DOHH2 (cell line): ENCODE data around the gene CD96.

Experiments used
- H3F3A ChIP-seq: fragments of 200-600 bp; sonication (generic), shearing (Covaris generic); 2 replicates; pipeline ENCODE4 v1.6.0; 2016; ENCODE audit warnings: antibody characterized with exemption, mild to moderate bottlenecking; ENCODE audit not compliant: control insufficient read depth, insufficient read depth
- H3K27ac ChIP-seq: fragments of 200-600 bp; sonication (generic); 2 replicates; pipeline ENCODE4 v1.5.1; 2014; ENCODE audit warnings: low read depth, mild to moderate bottlenecking, low read length, moderate library complexity
- H3K27me3 ChIP-seq: fragments of 200-600 bp; sonication (generic); 2 replicates; pipeline ENCODE4 v1.6.1; 2014; ENCODE audit warnings: mild to moderate bottlenecking, low read length, mixed read lengths; ENCODE audit not compliant: control insufficient read depth
- H3K36me3 ChIP-seq: fragments of 200-600 bp; sonication (generic); 2 replicates; pipeline ENCODE4 v1.6.1; 2014; ENCODE audit warnings: mild to moderate bottlenecking, low read length, moderate library complexity, mixed read lengths; ENCODE audit not compliant: control insufficient read depth
- H3K4me1 ChIP-seq: fragments of 200-600 bp; sonication (generic); 2 replicates; pipeline ENCODE4 v1.6.1; 2014; ENCODE audit warnings: mild to moderate bottlenecking, low read length, mixed read lengths; ENCODE audit not compliant: control insufficient read depth
- H3K4me2 ChIP-seq: fragments of 200-600 bp; sonication (generic); 2 replicates; pipeline ENCODE4 v1.6.0; 2014; ENCODE audit warnings: mild to moderate bottlenecking, low read length, moderate library complexity
- H3K4me3 ChIP-seq: fragments of 200-600 bp; sonication (generic); 2 replicates; pipeline ENCODE4 v1.5.1; 2014; ENCODE audit warnings: mild to moderate bottlenecking, low read length, mixed read lengths
- H3K79me2 ChIP-seq: fragments of 200-600 bp; sonication (generic); 2 replicates; pipeline ENCODE4 v1.6.1; 2014; ENCODE audit warnings: mild to moderate bottlenecking, low read length, mixed read lengths; ENCODE audit not compliant: control insufficient read depth
- H3K9me2 ChIP-seq: fragments of 200-600 bp; sonication (generic); replicated peaks from 2 replicates; pipeline ENCODE4 v1.6.1; 2014; ENCODE audit warnings: mild to moderate bottlenecking, low read length, mixed read lengths; ENCODE audit not compliant: control insufficient read depth
- H3K9me3 ChIP-seq: fragments of 200-600 bp; sonication (generic); 2 replicates; pipeline ENCODE4 v1.6.1; 2014; ENCODE audit warnings: antibody characterized with exemption, low read length, mixed read lengths; ENCODE audit not compliant: control insufficient read depth, insufficient read depth
- H4K20me1 ChIP-seq: fragments of 200-600 bp; sonication (generic); 2 replicates; pipeline ENCODE4 v1.6.0; 2014; ENCODE audit warnings: low read depth, mild to moderate bottlenecking, antibody characterized with exemption, low read length, moderate library complexity; ENCODE audit not compliant: control insufficient read depth, insufficient read depth
- EZH2phosphoT487 ChIP-seq: fragments of 200-600 bp; sonication (generic); IDR thresholded peaks from 2 replicates; pipeline ENCODE4 v1.6.1; 2017; ENCODE audit warnings: borderline replicate concordance, mild to moderate bottlenecking, antibody characterized with exemption, low read length, moderate library complexity, mixed read lengths
- TF ChIP-seq, protein P1 (sequence below): fragments of 200-600 bp; sonication (generic); IDR thresholded peaks from one replicate; pipeline ENCODE4 v1.5.1; 2014; ENCODE audit warnings: antibody characterized with exemption, mild to moderate bottlenecking, low read depth, low read length; ENCODE audit not compliant: poor library complexity, severe bottlenecking

The CD96 gene

GRCh38 chr3:111604119-111604518 is 62.1 kb downstream of the CD96 start:
- no peaks in the 10 kb centered on the region for H3K4me1 ChIP-seq
- no peaks in the 10 kb centered on the region for H3K36me3 ChIP-seq
- TF ChIP-seq, protein P1, sequence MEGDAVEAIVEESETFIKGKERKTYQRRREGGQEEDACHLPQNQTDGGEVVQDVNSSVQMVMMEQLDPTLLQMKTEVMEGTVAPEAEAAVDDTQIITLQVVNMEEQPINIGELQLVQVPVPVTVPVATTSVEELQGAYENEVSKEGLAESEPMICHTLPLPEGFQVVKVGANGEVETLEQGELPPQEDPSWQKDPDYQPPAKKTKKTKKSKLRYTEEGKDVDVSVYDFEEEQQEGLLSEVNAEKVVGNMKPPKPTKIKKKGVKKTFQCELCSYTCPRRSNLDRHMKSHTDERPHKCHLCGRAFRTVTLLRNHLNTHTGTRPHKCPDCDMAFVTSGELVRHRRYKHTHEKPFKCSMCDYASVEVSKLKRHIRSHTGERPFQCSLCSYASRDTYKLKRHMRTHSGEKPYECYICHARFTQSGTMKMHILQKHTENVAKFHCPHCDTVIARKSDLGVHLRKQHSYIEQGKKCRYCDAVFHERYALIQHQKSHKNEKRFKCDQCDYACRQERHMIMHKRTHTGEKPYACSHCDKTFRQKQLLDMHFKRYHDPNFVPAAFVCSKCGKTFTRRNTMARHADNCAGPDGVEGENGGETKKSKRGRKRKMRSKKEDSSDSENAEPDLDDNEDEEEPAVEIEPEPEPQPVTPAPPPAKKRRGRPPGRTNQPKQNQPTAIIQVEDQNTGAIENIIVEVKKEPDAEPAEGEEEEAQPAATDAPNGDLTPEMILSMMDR, result no peak
- no peak for TF ChIP-seq EZH2phosphoT487
- H3K4me3 ChIP-seq, result no peak overlapping the region
- no peak overlapping the region for H3K27ac ChIP-seq
- no peaks in the 10 kb centered on the region for H3F3A ChIP-seq
- peaks cover 3% of the 10 kb centered on the region; the same call in 1 of the 2 replicates for H3K27me3 ChIP-seq
- no peaks in the 10 kb centered on the region for H3K9me3 ChIP-seq
- H4K20me1 ChIP-seq, result no peaks in the 10 kb centered on the region
- no peak overlapping the region for H3K4me2 ChIP-seq
- no peaks in the 10 kb centered on the region for H3K9me2 ChIP-seq
- H3K79me2 ChIP-seq, result no peaks in the 10 kb centered on the region

DNA sequence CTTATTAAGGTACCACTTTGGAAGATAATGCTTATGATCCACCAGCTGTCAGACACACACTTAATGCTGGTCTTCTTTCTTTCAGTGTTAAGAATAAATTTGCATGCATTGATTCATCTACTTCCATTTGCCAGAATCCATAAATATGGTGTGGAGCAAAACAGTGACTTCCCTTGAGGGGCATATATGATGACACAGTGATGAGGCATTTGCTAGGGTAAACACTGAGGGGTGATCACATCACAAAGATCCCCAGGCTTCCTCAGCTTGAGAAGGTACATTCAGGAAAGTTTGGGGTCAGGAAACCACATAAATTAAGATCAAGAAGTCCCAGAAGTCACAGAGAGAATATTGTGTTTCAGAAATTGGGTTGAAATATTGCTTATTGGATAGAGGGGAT is 63.0 kb downstream of the CD96 start:
- Histone ChIP-seq H4K20me1 (no peaks in the 10 kb centered on the region), H3F3A (no peaks in the 10 kb centered on the region), H3K4me1 (no peaks in the 10 kb centered on the region), H3K4me2 (no peak overlapping the region), H3K27ac (no peak overlapping the region), H3K36me3 (no peaks in the 10 kb centered on the region), H3K27me3 (peaks cover 3% of the 10 kb centered on the region; the same call in 1 of the 2 replicates), H3K4me3 (no peak overlapping the region), H3K9me3 (no peaks in the 10 kb centered on the region), H3K9me2 (no peaks in the 10 kb centered on the region), H3K79me2 (no peaks in the 10 kb centered on the region)
- TF ChIP-seq EZH2phosphoT487, result no peak
- TF ChIP-seq, protein P1, result no peak

DNA sequence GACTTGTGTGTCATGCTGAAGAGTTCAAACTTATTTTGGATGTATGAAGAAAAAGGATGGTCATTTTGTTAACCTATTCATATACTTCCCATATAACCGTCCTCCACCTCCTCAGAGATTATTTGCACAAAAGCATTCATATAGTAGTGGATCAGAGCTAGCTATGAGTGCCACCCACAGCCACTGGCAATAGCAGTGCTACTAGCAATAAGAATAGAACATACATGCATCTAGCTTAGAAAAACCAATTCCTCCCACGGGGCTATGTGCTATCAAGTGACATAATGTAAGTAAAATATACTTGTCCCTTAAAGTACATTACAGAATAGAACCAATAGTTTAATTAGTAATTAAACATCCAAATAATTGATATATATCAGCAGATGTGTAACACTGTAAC is 63.5 kb downstream of the CD96 start:
- Histone ChIP-seq H3K4me1 (peaks cover 3% of the 10 kb centered on the region; the same call in 1 of the 2 replicates), H3K9me3 (no peaks in the 10 kb centered on the region), H4K20me1 (no peaks in the 10 kb centered on the region), H3F3A (no peaks in the 10 kb centered on the region), H3K4me2 (no peak overlapping the region), H3K79me2 (no peaks in the 10 kb centered on the region), H3K4me3 (no peak overlapping the region), H3K36me3 (no peaks in the 10 kb centered on the region), H3K27ac (no peak overlapping the region), H3K9me2 (no peaks in the 10 kb centered on the region), H3K27me3 (peaks cover 3% of the 10 kb centered on the region; the same call in 1 of the 2 replicates)
- no peak for TF ChIP-seq EZH2phosphoT487
- TF ChIP-seq, protein P1, result no peak
